Putamen (tissue), 1 donor: ENCODE results near the gene VTN.

Experiments
- DNase-seq: peaks from one replicate; pipeline ENCODE4 v3.0.0-alpha.2; 2016; ENCODE audit warnings: low spot score

The VTN gene, protein sequence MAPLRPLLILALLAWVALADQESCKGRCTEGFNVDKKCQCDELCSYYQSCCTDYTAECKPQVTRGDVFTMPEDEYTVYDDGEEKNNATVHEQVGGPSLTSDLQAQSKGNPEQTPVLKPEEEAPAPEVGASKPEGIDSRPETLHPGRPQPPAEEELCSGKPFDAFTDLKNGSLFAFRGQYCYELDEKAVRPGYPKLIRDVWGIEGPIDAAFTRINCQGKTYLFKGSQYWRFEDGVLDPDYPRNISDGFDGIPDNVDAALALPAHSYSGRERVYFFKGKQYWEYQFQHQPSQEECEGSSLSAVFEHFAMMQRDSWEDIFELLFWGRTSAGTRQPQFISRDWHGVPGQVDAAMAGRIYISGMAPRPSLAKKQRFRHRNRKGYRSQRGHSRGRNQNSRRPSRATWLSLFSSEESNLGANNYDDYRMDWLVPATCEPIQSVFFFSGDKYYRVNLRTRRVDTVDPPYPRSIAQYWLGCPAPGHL

GRCh38 chr17:28370035-28370743, at the start of gene VTN:
Gene VTN, minus strand, starts transcription at chr17:28370307. Its CDS starts 104 bp downstream, at chr17:28370203.
- DNase-seq = no peak

GRCh38 chr17:28416703-28417311, 46.7 kb upstream of the VTN start:
- peak; percentile 55 for DNase-seq

GRCh38 chr17:28415886-28416285, 45.8 kb upstream of the VTN start:
- no peak for DNase-seq

DNA sequence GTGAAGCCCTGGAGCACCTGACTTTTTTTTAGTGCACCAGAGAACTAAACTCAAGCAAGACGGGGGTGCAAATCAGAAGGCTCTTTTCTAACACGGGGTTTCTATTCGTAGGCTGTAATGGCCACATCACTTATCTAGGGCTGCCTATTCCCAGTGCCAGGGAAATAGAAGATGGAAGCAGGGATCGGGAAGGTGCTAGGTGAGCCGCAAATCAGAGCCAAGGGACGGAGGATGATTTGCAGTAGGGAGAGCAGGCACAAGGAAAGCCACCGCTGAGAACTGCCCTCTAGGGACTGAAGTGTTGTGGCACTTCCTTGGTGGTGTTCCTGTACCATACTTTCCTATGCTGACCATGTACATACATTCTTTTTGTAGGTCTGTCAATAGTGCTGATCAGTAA, 43.7 kb upstream of the VTN start:
- no peak for DNase-seq

DNA sequence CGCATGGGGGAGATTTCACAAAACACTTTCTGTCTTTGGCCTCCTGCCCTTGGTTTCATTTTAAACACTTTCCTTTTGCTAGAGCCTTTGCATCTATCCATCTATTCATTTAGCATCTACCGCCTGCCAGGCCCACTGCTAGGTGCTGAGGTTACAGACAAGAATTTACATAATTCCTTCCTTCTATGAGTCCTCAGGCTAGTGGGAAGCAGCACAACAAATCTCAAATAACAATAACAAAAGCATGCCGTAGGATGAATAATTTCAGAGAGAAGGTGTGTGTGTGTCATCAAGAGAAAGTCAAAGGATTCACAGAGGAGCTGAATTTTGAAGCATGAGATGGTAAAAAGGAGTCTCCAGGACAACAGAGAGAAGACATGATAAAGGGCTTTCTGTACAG, 42.0 kb upstream of the VTN start:
- no peak for DNase-seq

DNA sequence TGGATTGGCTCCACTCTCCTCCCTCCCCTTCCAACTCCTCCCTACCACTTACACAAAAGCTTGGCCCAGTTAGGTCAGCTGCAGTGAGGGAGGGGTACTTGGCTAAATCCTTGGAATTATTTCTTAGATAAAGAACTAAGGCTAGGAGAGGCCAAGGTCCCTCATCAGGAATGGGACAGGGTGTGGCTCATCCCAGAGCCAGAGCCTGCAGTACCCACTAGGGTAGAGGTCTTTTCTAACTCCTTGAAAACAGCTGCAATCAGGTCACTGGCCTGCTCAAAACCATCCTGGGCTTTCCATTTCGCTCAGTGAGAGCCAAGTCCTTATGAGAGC, 37.8 kb upstream of the VTN start:
- DNase-seq = no peak

DNA sequence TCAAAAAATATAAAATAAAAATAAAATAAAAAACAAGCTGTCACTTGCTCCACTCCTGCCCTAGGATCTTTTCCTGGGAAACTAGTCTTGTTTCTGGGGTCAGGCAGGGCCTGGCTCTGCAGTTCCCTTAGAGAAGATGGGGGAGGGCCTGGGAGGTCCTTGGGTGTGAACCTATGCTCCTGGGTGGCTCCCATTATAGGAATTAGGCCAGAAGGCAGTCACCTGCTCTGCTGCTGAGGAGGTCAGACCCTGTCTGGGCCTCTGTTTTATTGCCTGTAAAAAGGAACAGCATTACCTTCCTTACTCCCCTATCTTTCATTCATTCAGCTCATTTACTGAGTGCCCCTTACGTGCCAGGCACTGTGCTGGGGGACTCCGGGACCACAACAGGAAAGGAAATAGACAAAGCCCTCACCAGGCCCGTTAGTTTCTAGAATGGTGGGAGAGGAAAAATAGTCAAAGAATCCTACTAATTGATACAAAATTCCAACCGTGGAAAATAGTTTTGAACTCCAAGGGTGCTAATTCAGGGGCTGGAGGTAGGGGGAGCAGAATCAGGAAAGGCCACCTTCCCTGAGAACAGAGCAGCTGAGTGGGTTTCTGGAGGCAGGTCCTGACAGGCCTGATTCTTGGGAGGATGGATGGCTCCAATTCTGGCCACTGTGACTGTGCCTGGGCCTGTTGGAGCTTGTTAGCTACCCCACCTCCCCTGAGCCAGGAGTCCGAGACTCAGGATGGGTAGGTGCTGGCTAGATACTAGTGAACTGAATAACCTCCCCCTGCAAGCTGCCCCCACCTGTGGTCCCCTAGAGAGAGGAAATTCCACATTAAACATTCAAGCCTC, 37.2 kb upstream of the VTN start:
- DNase-seq = no peak

DNA sequence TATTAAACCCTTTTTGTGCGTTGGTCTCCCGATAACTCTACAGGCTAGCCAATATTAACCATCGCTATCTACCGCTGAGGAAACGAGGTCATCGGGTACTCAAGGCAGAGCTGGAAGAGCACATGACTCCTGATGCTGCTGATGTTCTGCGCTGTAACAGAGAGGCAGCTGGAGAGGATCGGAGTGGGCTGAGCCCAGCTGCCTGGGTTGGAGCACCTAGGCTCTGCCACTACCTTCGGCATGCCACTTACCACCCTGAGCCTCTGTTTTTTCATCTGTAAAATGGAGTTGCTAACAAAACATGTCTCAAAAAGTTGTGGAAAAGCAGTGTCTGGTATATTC, 36.3 kb upstream of the VTN start:
- DNase-seq = peak; percentile 45

- DNase-seq = peak; percentile 58
These were observed 35.7 kb upstream of the VTN start, which contains the start of gene SLC46A1 for GRCh38 chr17:28405632-28406472. Gene SLC46A1, minus strand, starts transcription at chr17:28406212. Its CDS starts 98 bp downstream, at chr17:28406114.

DNA sequence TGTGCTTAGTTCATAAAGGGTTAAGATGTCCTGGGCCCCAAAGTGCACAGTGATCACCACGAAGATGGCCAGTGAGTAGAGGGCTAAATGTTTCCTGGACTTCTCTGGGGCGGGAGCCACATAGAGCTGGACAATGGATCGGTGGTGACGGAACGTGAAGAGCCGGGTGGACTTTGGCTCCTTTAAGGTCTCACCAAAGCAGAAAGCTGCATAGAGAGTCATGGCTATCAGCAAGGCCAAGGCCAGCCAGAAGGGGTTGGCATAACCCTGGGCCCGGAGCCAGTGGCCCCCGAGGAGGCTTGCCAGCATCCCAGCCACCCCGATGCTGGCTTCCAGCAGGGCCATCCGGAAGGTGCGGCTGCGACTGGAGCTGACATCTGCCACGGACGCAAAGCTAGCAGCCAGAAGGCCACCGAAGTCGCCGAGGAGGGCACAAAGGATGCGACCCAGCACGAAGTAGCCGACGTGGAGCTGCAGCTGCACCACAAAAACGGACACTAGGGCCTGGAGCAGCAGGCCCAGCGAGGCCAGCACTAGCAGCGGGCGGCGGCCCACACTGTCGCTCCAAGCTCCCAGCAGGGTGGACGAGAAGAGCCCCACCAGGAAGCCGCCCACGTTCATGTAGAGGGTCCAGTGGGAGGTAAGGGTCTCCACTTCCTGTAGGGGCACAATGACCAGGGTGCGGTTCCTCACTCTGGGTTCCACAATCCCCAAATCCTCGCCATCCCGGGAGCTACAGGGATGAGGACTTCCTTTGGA, 34.9 kb upstream of the VTN start:
- DNase-seq = no peak

DNA sequence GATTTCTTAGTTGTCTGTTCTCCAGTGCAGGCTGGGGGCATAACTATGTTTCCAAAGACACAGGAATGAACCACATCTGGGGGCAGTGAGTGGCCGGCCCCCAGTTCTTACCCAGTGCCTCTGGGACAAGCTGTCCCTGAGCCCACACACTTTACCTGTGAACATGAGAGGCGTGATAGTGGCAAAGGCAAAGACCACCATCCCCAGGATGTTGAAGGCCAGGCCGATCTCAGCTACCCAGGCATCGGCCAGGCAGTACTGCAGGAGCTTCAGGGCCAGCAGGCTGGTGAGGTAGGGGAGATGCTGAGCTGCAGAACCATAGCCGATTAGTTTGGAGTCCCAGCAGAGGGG, 34.3 kb upstream of the VTN start:
- no peak for DNase-seq

DNA sequence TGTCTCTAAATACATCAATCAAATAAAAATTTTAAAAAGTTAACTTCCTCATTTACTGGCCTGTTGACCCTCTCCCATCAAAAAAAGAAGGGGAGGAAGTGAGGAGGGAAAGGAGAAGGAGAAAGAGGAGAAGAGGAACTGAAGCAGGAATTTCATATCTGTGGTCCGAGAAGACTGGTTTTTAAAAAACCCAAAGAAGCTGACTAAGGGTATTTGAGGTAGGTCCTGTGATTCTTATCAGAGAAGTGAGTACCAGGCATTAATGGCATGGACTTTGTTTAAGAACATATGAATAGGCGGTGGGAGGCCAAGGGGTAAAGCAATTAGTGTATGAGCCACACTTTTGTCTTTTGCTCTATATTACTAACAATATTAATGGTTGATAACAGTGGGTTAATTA, 33.9 kb upstream of the VTN start:
- DNase-seq = no peak

GRCh38 chr17:28402844-28403243, 32.7 kb upstream of the VTN start:
- no peak for DNase-seq

DNA sequence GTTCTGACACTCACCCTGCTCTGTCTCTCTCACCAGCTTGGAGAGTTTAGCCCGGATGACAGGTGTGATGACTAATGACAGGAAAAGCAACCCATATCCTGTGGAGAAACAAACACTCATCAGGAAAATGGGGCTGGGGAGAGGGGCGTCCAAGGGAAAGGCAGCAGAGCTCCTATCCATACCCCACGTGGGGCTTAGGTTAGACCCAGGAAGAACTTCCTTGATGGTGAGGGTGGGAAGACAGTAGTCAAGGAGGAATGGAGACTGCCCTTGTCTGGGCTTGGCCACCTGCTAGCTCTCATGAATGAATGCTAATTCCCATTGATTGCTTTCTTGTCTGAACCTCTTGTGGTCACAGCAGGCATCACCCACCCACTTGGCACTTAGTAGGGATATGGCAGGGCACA, 32.1 kb upstream of the VTN start:
- no peak for DNase-seq

- no peak for DNase-seq
These were observed 29.7 kb upstream of the VTN start for GRCh38 chr17:28399808-28400207.

DNA sequence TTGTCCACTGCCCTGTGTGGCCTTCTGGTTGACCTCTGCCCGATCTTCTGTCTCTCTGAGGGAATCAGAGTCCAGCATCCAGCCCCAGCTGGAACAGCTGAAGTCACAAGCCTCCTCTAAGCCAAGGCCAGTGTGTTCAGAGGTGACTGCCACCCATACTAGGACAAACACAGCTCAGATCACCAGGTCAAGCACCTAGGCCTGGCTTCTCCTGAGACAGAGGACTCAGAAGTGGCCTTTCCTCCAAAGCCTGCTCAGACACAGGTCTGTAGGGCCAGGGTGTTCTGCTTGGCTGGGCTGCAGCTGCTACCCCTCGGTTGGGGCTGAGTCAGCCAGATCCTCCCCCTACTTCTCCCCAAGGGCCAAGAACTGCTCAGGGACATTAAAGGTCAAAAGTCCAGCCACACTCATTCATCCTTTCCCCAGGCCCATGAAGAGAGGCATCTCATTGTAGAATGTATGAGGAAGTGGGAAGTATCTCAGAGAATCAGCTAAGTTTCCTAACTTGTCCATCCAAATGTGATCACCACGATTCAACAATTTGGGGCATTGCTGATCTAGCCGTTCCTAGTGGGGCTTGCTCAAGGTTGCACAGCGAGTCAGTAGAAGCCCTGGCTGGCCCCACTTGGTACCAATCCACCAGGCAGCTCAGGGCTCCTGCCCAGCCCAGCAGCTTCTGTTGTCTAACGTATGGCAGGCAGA, 28.3 kb upstream of the VTN start:
- DNase-seq = no peak

DNA sequence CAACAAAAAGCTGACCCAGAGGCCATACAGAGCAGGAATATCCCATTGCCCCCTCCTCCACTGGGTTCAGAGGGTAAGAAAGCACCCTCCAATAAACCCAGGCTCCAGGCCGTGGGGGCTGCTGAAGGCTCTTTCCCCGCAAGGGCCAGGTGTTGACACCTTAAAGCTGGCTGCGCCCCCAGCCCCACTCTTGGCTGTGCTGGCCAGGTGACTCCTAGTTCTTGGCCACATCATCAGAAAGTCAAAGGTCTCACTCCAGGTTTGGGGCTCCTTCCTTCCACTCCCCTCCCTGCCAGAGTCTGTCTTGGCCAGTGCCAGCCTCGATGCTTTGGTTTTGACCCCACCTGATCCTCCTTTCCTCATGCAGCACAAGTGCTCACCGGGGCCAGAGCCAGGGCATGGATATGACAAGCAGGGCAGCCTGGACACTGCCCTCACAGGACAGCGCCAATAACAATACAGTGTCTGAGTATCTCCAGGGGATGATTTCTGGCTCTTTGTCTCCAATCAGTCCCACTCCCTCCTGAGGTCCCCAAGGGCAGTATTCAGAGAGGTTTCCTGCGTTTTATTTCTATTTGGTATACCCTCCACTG, 27.7 kb upstream of the VTN start:
- no peak for DNase-seq

DNA sequence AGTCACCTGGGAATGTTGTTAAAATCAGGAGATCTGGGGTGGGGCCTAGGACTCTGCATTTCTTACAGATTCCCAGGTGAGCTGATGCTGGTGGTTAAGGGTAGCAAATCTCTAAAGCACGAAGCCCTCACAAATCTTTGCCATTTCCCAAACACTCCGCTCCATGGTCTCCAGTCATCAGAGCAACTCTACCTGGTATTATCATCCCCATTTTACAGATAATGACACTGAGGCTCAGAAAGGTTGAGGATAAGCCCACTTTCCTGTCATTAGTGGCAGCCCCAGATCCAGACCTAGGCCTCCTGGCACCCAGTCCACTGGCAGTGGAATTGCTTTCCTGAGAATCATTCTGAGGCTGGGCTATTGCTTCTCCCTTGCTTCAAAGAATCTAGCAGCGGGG, 27.2 kb upstream of the VTN start:
- no peak for DNase-seq

DNA sequence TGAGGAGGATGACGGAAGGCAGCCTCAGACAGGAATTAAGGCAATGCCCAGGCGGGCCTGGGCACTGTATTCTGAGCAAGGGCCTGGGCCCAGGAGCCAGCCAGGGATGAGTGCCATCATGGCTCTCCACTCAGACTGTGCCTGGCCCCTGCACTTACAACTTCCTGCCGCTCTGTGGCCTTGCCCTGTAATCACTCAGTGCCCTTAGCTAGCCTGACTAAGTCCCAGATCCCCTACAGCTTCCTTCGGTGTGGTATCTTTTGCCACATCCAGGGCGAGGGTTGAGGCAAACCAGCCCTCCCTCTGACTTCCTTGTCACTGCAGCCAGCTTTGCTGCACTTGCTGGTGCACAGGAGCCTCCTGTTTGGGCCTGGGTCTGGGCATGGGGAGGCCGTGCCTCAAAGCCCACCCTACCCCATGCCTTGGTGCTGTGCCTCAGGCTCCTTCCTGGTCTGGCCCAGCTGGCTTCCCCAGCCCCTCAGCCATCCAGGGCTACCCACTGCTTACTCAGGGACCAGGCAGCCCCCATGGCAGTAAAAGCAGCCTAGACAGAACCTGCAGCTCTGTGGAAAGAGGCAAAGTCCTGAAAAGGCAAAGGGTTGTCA, 26.6 kb upstream of the VTN start:
- DNase-seq = no peak
